Measurements from ENCODE around the gene TTC32. TPM values are rescaled to one million over a fixed set of nuclear protein-coding genes. Genes with fewer than 3 reads are reported as not detected.

The TTC32 gene
- total RNA-seq, 1 experiment from 2014 or later, result 5.7 TPM

DNA sequence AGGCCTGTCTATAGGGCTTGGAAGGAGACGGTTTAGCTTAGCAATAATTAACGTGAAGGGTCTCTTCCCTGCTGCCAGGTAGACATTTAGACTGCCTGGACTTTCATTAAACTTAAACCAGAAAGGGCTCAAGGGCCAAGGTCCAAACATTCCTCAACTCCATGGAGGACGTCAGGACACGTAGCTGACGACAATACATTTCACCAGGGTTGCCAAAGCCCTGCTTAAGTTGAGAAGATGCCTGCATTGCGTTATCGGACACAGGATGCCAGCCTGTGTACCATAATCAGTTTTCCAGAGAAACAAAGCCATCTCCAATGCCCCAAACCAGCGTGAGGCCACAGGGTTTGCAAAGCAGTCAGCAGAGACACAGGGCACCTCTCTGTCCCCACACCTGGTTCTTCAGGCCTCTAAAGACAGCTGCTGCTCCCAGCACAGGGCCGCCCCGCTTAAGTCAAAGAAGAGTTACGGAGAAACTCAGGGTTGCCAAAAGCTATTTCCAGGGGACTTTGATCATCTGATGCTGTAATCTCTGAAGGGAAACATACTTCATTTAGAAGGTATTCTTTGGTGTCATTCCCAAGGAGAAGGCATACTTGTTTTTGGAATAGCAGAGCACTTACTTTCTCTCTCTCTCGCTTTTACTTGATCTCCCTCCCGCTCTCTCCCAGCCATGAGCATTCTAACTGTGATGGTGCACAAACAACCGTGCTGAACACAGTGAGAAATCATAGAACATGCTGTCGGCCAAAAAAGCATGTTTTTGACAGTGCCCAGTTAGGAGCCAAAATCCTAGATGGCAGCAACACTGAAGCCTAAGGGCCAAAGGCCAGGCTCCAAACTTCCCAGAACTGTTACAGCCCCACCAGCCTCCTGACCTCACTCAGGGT, 46.0 kb downstream of the TTC32 start:
- no peaks in the 10 kb centered on the region for H3K36me3 ChIP-seq (replicated peaks; ENCODE audit: control insufficient read depth, insufficient read depth, low read length)
- DNase-seq, result no peak
- H3K27me3 ChIP-seq (ENCODE audit: control insufficient read depth, insufficient read depth, low read length), result no peaks in the 10 kb centered on the region
- H3K4me3 ChIP-seq (ENCODE audit: insufficient read depth, low read depth, low read length), result no peak overlapping the region

DNA sequence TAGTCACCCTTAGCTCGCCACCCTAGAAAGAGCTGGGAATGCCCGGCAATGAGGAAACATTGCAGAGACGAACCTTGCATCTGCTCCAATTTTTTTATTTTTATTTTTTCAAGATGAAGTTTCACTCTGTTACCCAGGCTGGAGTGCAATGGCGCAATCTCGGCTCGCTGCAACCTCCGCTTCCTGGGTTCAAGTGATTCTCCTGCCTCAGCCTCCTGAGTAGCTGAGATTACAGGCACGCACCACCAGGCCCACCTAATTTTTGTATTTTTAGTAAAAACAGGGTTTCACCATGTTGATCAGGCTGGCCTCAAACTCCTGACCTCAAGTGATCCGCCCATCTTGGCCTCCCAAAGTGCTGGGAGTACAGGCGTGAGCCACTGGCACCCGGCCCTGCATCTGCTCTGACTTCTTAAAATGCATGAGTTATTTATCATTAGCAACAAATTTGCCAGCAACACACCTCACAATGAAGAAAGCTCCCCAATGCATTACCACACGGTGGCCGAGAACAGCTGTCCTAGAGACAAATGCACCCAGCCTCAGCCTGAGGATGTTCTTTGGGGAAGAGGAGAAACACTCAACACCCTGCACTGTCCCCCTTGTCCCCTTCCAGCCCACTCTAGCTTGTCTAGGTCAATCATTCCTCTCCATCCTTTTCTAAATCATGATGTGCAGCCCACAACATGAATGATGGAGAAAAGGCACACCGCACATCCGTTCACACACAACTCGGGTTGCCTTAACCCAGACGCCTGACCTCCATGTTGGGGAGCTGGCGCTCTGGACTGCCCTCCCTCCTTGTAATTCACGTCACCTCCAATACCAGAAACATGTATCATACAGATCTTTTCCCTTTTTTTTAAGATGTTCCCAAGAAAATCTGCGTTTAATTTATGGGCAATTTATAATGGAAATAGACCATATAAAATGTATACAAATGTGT, 46.9 kb downstream of the TTC32 start:
- DNase-seq, result no peak
- no peak overlapping the region for H3K4me3 ChIP-seq (ENCODE audit: insufficient read depth, low read depth, low read length)
- no peaks in the 10 kb centered on the region for H3K36me3 ChIP-seq (replicated peaks; ENCODE audit: control insufficient read depth, insufficient read depth, low read length)
- H3K27me3 ChIP-seq (ENCODE audit: control insufficient read depth, insufficient read depth, low read length), result no peaks in the 10 kb centered on the region

DNA sequence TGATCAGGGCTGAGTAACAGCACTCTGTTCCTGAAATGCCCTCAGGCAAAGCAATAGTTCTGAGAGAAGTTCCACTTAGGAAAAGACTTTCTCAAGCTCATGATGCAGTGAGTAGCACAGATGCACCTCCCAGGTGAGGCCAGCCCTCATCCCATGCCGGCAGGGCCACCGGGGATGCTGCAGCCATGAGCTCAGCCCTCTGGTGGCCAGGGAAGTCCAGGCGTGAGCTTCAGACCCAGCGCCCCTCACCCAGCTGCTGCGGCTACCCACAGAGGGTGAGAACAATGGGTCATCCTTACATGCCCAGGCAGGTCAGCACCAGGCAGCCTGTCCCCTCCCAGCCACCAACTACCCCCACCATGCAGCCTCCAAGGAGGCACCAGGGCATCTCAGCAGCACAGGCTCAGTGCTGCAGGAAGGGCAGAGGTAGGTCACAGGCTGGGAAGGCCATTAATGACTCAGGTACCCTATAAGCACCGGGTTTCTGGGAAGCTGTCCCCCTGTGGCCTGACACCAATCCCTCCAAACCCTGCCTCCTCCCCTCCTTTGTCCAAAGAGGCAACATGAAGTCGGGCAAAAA, 50.6 kb downstream of the TTC32 start:
- no peaks in the 10 kb centered on the region for H3K27me3 ChIP-seq (ENCODE audit: control insufficient read depth, insufficient read depth, low read length)
- peak; percentile 84 for DNase-seq
- no peaks in the 10 kb centered on the region for H3K36me3 ChIP-seq (replicated peaks; ENCODE audit: control insufficient read depth, insufficient read depth, low read length)
- no peak overlapping the region for H3K4me3 ChIP-seq (ENCODE audit: insufficient read depth, low read depth, low read length)

DNA sequence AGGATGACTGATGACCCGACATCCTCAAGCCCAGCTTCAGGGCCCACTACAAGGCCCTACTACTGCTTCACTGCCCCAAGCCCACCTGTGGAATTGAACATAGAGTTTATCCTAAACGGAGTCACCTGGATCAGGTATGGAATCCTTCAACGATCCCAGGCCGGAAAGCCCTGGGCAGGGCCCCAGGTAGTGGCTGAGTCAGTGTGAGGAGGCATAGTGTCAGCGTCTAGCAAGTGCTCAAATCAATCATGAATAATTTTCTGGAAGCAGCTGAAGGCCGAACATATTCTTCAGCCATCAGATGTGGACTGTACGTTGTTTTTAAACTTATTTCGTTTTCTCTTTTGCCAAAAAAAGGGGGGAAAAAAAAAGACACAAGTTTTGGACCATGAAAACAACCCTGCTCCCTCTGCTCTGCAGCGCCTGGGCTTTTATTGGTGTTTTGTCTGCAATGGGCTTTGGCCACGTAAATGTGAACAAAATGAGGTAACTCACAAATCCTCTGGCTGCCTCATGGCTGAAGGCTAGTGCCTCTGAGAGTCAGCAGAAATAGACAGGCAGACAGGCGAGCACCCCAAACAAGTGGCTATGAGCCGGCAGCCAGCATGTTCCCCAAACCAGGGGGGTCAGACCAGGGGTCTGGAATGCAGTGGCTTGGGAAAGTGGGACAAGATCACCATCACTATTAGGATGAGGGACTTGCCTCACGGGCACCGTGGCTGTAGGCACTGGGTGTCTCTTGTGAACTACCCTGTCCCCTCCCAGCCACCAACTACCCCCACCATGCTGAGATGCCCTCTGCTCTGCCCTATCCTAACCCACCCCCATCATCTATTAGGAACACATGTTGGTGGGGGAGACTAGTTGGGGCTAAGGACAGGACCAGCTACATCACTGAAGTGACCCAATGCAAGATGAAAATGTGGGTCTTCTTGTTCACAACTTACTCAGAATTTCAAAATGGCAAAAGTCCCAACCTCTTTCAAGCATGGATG, 51.4 kb downstream of the TTC32 start:
- Histone ChIP-seq H3K4me3 (ENCODE audit: insufficient read depth, low read depth, low read length) (no peak overlapping the region), H3K36me3 (replicated peaks; ENCODE audit: control insufficient read depth, insufficient read depth, low read length) (no peaks in the 10 kb centered on the region), H3K27me3 (ENCODE audit: control insufficient read depth, insufficient read depth, low read length) (no peaks in the 10 kb centered on the region)
- no peak for DNase-seq

DNA sequence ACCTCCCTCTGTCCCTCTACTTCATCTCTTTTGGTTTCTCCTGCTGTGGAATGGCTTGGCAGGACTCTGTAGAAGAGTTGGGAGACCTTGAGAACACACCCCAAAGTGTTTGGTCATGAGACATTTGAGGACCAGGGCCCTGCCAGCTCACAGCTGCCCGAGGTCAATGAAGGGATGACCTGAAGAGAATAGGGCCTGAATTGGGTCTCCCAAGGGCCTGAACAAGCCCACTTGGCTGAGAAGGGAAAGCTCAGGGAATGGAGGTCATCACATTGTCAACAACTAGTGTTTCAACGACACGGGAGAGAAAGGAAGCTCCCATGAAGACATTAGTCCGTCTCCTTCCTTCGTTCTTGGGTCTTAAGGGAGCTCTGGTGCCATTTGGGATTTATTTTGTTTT, 52.8 kb downstream of the TTC32 start:
- no peak for DNase-seq
- no peaks in the 10 kb centered on the region for H3K27me3 ChIP-seq (ENCODE audit: control insufficient read depth, insufficient read depth, low read length)
- H3K36me3 ChIP-seq (replicated peaks; ENCODE audit: control insufficient read depth, insufficient read depth, low read length), result no peaks in the 10 kb centered on the region
- H3K4me3 ChIP-seq (ENCODE audit: insufficient read depth, low read depth, low read length), result no peak overlapping the region

DNA sequence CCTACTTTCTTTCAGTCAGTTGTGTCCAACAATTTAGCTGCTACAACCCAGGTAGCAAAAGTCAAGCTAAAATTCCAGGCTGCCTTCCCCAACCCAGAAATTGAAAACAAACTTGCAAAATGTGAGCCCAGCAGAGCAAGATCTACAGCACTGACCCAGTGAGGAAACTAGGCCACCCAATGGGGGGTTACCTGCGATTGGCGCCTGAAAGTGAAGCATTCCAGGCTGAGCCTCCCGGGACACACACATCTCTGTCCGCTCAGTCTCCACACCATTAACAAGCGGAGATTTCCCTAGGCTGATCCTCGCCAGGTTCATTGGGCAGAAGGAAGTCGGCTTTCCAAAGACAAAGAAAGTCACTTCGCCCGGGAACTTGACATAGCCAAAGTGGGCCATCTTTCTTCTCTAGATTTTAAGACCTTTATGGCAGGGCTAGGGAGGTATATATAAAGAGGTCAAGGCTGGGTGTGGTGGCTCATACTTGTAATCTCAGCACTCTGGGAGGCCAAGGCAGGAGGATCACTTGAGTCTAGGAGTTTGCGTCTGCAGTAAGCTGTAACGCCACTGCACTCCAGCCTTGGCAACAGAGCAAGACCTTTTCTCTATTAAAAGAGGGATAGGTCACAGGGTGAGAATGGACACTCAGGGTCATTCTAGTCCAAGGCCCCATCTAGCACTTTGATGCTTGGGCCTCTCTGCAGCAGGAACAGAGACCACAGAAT, 53.6 kb downstream of the TTC32 start:
- Histone ChIP-seq H3K27me3 (ENCODE audit: control insufficient read depth, insufficient read depth, low read length) (no peaks in the 10 kb centered on the region), H3K36me3 (replicated peaks; ENCODE audit: control insufficient read depth, insufficient read depth, low read length) (no peaks in the 10 kb centered on the region), H3K4me3 (ENCODE audit: insufficient read depth, low read depth, low read length) (no peak overlapping the region)
- DNase-seq, result no peak

DNA sequence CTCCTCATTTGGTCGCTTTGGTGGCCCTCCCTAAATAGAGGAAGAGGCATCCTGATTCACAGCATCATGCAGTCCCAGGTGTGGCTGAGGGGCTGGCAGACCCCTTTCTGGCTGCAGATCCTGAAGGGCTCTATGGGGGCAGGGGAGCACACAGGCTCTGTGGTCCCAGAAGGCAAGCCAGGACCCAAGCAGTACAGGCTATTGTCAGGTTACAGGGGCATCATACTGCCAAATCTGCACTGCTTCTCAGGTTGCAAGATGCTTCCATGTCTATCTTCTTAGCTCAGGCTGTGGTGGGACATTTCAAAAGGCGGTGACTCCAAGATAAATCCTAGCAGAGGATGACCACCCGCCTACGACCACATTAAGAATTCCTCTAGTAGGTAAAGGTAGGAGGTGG, 54.3 kb downstream of the TTC32 start:
- Histone ChIP-seq H3K27me3 (ENCODE audit: control insufficient read depth, insufficient read depth, low read length) (no peaks in the 10 kb centered on the region), H3K36me3 (replicated peaks; ENCODE audit: control insufficient read depth, insufficient read depth, low read length) (no peaks in the 10 kb centered on the region), H3K4me3 (ENCODE audit: insufficient read depth, low read depth, low read length) (no peak overlapping the region)
- no peak for DNase-seq

Other genes starting within 250 kb of the TTC32 start
- 12.4 and 15.4 TPM in 2 replicates for gene WDR35, start 88.1 kb upstream of the TTC32 start, total RNA-seq (2014; rRNA removed; shearing (Covaris generic))
- gene MATN3, start 110.7 kb upstream of the TTC32 start, total RNA-seq (2014; rRNA removed; shearing (Covaris generic)), result 1.8 and 3.6 TPM in 2 replicates
- 94.1 and 122 TPM in 2 replicates for gene LAPTM4A, start 149.6 kb upstream of the TTC32 start, total RNA-seq (2014; rRNA removed; shearing (Covaris generic))